HepG2 (cell line): Measurements from ENCODE around the gene PANK1. TPM values are rescaled to one million over a fixed set of nuclear protein-coding genes. Genes with fewer than 3 reads are reported as not detected.
A peak's percentile ranks its signal among the peaks of the same experiment; 100 is the strongest.

ENCODE experiments used
- AFF4 ChIP-seq: sonication (generic); formaldehyde crosslinking; IDR thresholded peaks from 2 replicates; pipeline ENCODE4 v1.4.0; 2020; ENCODE audit warnings: missing genetic modification reagents
- CREM ChIP-seq, 2 experiments: sonication (generic) in 1 of 2; formaldehyde crosslinking in 1 of 2; IDR thresholded peaks; 2 replicates each; pipeline versions ENCODE4 v1.4.0 to v1.6.1; 2016 to 2020; ENCODE audit warnings: antibody characterized with exemption in 1 of 2, mild to moderate bottlenecking in 1 of 2, missing genetic modification reagents in 1 of 2
- FOXO4 ChIP-seq: sonication (generic); formaldehyde crosslinking; conservative IDR thresholded peaks from 2 replicates; pipeline ENCODE4 v1.8.1; 2023; ENCODE audit warnings: missing genetic modification reagents
- FOXP4 ChIP-seq: sonication (generic); formaldehyde crosslinking; IDR thresholded peaks from 2 replicates; pipeline ENCODE4 v1.4.0; 2020; ENCODE audit warnings: missing genetic modification reagents
- KLF9 ChIP-seq: IDR thresholded peaks from 2 replicates; pipeline ENCODE4 v1.6.1; 2016; ENCODE audit warnings: low read depth
- MBNL3 ChIP-seq: fragments of 250-450 bp; sonication (Bioruptor Pico); conservative IDR thresholded peaks from 2 replicates; pipeline ENCODE4 v1.8.0; 2022; ENCODE audit warnings: mild to moderate bottlenecking, inconsistent platforms
- MTF1 ChIP-seq: sonication (generic); formaldehyde crosslinking; IDR thresholded peaks from 2 replicates; pipeline ENCODE4 v1.5.0; 2020; ENCODE audit warnings: missing genetic modification reagents
- MTF2 ChIP-seq: sonication (generic); formaldehyde crosslinking; IDR thresholded peaks from 2 replicates; pipeline ENCODE4 v1.5.0; 2020; ENCODE audit warnings: missing genetic modification reagents, borderline replicate concordance
- MYC ChIP-seq: sonication (generic); formaldehyde crosslinking; IDR thresholded peaks from 2 replicates; pipeline ENCODE4 v1.9.0; 2021; ENCODE audit warnings: missing genetic modification reagents, borderline replicate concordance
- NKX3-1 ChIP-seq: sonication (generic); formaldehyde crosslinking; IDR thresholded peaks from 2 replicates; pipeline ENCODE4 v1.5.0; 2020; ENCODE audit warnings: missing genetic modification reagents
- ONECUT2 ChIP-seq: sonication (generic); formaldehyde crosslinking; IDR thresholded peaks from 2 replicates; pipeline ENCODE4 v1.4.0; 2020; ENCODE audit warnings: missing genetic modification reagents
- PATZ1 ChIP-seq: sonication (generic); formaldehyde crosslinking; IDR thresholded peaks from 2 replicates; pipeline ENCODE4 v1.4.0; 2020; ENCODE audit warnings: missing genetic modification reagents
- TEF ChIP-seq: sonication (generic); formaldehyde crosslinking; IDR thresholded peaks from 2 replicates; pipeline ENCODE4 v1.5.0; 2020; ENCODE audit warnings: missing genetic modification reagents
- ZNF577 ChIP-seq: sonication (generic); formaldehyde crosslinking; IDR thresholded peaks from 2 replicates; pipeline ENCODE4 v1.4.0; 2020; ENCODE audit warnings: mild to moderate bottlenecking, low read depth, missing genetic modification reagents, borderline replicate concordance
- ZNF589 ChIP-seq: sonication (generic); formaldehyde crosslinking; conservative IDR thresholded peaks from 2 replicates; pipeline ENCODE4 v1.8.0; 2022; ENCODE audit warnings: mild to moderate bottlenecking, moderate library complexity, missing genetic modification reagents
- ZNF614 ChIP-seq: IDR thresholded peaks from 2 replicates; pipeline ENCODE4 v1.6.1; 2018; ENCODE audit warnings: missing biosample characterization, missing genetic modification reagents, inconsistent platforms, borderline replicate concordance
- ZNF841 ChIP-seq: sonication (generic); formaldehyde crosslinking; IDR thresholded peaks from 2 replicates; pipeline ENCODE4 v1.8.1; 2023; ENCODE audit warnings: missing genetic modification reagents, borderline replicate concordance
- ZSCAN30 ChIP-seq: sonication (generic); formaldehyde crosslinking; IDR thresholded peaks from 2 replicates; pipeline ENCODE4 v1.5.0; 2020; ENCODE audit warnings: mild to moderate bottlenecking, missing genetic modification reagents
- polyA plus RNA-seq, 8 experiments: library from polyadenylated mRNA; depleted of rRNA in 3 of 8; stranded (reverse) in 7 of 8; unstranded in 1 of 8; fragments of >200 nt; fragmentation: Illumina TruSeq in 4 of 8; extraction: Trizol in 4 of 8; gene quantifications; 2 replicates each; pipeline versions ENCODE4 v1.2.1 to v1.2.3, GENCODE V29; 2011 to 2016; ENCODE audit warnings: low read depth in 4 of 8, missing spikeins in 1 of 8, mixed read lengths in 1 of 8; ENCODE audit not compliant: insufficient read depth in 1 of 8
- total RNA-seq, 5 experiments: library from RNA; depleted of rRNA; stranded (reverse); fragments of >200 nt; fragmentation: Illumina TruSeq; extraction: Trizol; gene quantifications; 2 replicates each; pipeline ENCODE4 v1.2.3, GENCODE V29; 2016; ENCODE audit warnings: low read depth in 1 of 5

PANK1 gene
- total and polyA plus RNA-seq, 2 of the 13 experiments (the other 11 are each of a cell fraction or from before 2014, with no cell fraction given) = 18.2 to 33.3 TPM

- TF ChIP-seq TEF (CRISPR knock-in tag) (no peak), ZNF841 (CRISPR knock-in tag) (peak; percentile 32; the same call in 1 of the 2 replicates), ZSCAN30 (CRISPR knock-in tag) (no peak), FOXP4 (peak; percentile 46; the same call in 1 of the 2 replicates), NKX3-1 (CRISPR knock-in tag) (0 out of 2 replicates have a peak, but pooled peaks have one; percentile 42), KLF9 (CRISPR knock-in tag) (peak; percentile 82; the same call in 1 of the 2 replicates), FOXO4 (CRISPR knock-in tag) (peak; percentile 90), ZNF577 (no peak), ONECUT2 (CRISPR knock-in tag) (no peak), ZNF614 (CRISPR knock-in tag) (0 out of 2 replicates have a peak, but pooled peaks have one; percentile 49), PATZ1 (CRISPR knock-in tag) (peak; percentile 31), MTF1 (CRISPR knock-in tag) (peak; percentile 60; the same call in 1 of the 2 replicates), AFF4 (0 out of 2 replicates have a peak, but pooled peaks have one; percentile 68), MBNL3 (CRISPR knock-in tag) (no peak), ZNF589 (peak; percentile 71; the same call in 1 of the 2 replicates), CREM (IDR thresholded peaks at IDR 0.05) (peak; percentile 77; the same call in 1 of the 2 replicates), CREM (CRISPR knock-in tag; IDR thresholded peaks at IDR 0.05) (no peak), MYC (CRISPR knock-in tag) (peak; percentile 58), MTF2 (CRISPR knock-in tag) (peak; percentile 90; the same call in 1 of the 2 replicates)
Observed at GRCh38 chr10:89643812-89644690, 991 bp downstream of the PANK1 start (continued).
